ENCODE measurements around the gene WDFY2.

Gene WDFY2

GRCh38 chr13:51804295-51805172 is 220.3 kb downstream of the WDFY2 start:
- DNase-seq, result peak in 1 of 2 experiments; percentile 23

DNA sequence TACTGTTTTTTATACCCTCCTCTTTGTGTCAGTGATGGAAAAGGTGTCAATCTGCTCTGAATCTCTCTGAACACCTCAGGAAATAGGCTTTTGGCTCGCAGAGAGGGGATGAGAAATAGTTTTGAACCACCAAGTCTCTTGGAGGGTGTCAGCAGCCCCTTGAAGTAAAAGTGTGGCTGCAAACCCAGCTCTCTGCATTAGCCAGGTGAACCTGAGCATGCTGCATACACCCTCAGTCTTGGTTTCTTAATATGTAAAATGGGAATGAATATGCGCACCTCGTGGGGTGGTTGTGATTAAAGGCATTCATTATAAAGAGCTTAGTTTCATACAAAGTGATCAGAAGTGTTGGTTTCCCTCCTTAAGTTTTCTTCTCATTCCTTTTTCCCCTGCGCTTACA is 221.1 kb downstream of the WDFY2 start:
- no peak for DNase-seq

- no peak for DNase-seq
Measured at GRCh38 chr13:51805925-51806324, 221.7 kb downstream of the WDFY2 start.

DNA sequence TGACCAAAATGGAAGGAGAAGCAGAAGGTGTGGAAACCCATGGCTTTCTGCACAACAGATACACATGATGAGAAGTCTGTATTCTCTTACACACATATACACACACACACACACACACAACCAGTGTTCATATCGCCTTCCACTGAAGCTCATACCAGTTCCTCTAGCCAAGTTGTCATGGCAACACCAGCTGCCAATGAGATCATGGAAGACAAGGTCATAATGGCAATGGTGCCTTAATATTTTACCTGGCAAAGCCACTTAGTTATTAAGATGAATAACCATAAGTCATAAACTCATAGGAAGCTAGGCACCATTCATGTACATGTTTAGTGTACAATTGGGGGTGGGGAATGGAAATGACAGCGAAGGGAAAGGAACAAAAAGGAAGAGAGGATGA is 222.3 kb downstream of the WDFY2 start:
- peak; percentile 24 to 38 for DNase-seq

DNA sequence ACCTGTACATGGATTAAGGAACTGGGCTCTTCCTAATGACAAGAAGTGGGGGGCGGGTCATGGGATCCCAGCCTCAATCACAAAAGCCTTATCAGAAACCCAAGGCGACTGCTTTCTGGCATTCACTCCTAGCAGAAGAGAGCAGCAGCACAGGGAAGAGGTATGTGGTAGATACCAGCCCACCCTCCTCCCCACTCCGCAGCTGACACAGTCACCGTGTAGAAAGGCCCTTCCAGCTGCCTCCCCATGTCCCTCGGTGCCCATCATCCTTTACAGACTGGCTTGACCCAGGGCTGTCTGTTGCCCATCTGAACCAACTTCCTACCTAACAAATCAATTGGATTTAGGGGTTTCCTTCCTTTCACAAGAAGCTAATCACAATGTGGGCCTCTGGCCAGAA is 222.8 kb downstream of the WDFY2 start:
- DNase-seq, result no peak

- DNase-seq, result no peak
Measured at GRCh38 chr13:51808811-51809210, 224.5 kb downstream of the WDFY2 start.

DNA sequence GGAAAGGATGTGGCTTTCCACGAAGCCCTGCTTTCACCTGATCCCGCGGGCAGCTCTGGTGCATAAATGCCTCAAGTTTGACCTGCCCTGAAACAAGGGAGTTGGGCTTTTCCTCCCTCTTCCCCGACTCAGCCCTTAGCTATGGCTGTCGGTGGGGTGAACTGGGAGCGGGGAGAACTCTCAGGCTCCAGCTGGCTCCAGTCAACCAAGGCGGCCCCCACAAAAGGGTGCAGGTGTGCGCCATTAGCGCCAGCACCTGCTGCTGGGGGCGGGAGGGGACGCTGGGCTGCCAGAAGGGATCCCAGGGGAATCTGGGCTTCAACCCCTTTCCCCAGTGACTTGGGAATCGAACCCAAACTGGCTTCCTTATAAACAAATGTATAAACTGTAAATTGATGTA is 226.8 kb downstream of the WDFY2 start:
- peak; percentile 37 to 92 for DNase-seq

- DNase-seq, result peak in 1 of 2 experiments; percentile 40
Measured at GRCh38 chr13:51811920-51812451, 227.7 kb downstream of the WDFY2 start.

DNA sequence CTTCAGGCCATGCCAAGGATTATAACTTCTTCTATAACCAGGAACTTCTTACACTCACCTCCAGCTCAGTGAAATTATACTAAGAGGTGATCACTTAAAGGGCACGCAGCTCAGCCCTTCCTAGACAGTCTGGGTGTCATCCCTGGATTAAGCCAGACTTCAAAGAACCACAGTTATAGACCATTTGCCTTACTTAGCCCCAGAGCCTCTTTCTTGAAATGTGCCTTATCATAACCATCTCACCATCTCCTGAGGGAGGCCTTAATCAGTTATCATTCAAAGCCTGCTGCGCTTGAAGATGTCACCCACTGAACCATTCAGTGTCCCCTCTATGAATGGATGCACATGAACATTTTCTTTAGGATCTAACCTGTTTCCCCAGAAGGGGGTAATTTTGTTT is 229.8 kb downstream of the WDFY2 start:
- DNase-seq, result no peak

DNA sequence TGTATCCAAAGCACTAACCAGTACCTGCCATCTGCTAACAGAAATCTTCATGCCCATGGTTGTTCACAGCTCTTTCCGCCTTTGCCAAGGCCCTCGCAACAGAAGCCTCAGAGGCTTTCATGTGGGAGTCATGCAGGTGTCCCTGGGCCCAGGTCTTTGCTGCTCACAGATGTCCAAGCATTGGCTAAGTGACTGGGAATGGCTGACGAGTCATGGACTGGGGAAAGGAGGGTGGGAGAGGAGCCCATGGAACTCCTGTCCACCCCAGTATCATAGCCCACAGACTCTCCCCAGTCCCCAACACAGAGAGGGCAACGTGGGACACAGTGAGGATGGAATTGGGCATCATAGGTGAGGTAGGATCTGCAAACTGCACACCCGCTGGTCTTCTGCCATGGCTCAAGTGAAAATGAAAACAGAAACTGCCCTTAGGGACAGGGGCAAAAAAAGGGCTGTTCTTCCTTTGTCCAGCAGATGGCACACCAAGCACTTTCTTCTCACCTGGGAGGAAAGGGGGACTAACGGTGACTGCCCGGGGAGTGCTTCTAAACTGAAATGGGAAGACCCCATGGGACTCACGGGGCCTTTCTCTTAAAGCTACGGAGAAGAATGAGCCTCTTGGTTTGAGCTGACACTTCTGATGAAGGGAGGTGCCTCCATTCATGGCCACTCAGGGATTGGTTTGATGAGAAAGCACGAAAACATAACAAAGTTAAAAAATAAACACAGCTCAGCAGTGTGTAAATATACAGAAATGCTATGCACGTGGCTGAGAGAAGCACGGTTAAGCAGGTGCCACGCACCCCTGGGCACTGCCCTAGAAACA is 230.8 kb downstream of the WDFY2 start:
- peak; percentile 53 to 84 for DNase-seq

DNA sequence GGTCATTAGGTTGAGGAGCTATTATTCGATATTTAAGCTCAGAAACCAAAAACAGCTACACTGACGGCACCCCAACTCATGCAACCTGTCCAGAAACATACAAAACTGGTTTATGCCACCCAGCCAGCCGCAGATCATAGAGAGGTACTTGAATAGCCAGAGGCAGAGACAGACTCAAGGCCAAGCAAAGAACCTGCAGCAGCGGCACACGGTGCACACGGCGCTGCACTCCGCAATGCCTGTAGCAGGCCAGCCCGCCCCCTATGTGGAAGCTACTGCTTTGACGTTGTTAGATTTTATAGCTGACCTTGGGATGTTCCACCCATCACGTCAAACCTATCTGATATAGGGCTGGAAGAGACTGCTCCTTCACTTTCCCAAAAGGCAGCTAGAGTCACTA is 231.6 kb downstream of the WDFY2 start:
- DNase-seq, result no peak

DNA sequence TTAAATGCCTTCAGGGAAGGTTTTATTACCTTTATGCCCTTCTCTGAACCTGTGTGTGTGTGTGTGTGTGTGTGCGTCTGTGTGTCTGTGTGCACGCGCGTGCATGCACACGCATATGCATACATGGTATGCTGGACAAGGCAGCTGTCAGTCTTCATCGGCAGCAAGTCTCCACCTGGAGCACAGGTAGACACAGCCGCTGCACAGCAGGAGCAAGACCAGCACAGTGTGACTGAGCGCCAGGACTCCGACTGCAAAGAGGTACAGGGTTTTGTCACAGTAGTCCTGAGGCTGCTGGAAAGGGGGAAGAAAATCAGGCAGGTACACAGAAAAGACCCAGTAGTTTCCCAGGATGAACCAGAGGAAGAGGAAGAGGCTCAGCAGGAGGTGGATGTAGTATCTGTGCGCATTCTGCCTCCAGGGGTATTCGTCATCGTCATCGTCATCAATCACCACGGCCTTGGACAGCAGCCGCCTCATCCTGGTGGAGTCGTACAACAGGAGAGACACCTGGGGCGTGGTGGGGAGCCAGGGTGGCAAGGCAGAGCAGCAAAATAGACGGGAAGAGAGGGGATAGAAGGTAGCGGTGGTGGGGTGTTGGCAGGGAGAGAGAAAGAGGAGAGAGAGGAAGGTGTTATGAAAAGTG is 232.5 kb downstream of the WDFY2 start:
- peak in 1 of 2 experiments; percentile 16 for DNase-seq
